ENCODE measurements around the gene RNF17. TPM values are rescaled to one million over a fixed set of nuclear protein-coding genes. Genes with fewer than 3 reads are reported as not detected.

The RNF17 gene
- total RNA-seq, 4 donors from 2014 or later: 0.21 to 2.0 TPM; not detected in 2

DNA sequence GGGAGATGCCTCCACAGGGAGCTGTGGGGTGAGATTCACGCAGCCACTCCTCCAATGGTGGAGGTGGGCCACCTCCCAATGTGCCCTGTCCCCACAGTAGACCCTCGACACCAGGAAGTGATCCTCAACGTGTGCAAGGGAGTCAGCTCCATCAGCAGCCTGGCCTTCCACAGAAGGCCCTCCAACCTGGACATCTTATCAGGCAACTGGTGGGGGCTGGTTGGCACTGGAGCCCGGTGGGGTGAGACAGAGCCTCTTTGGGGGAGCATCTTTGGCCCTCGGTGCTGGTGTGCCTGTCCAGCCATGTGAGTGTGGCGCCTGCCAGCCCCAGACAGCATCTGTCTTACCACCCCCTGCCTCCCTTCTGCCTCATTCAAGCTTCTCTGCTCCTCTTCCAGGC, 19.7 kb upstream of the RNF17 start:
- peaks cover 0 to 44% of the 10 kb centered on the region in 2 donors for H3K27me3 ChIP-seq
- 70 to 86% methylated on average over 4 to 5 of the region's 6 CpGs for WGBS, 2 donors

DNA sequence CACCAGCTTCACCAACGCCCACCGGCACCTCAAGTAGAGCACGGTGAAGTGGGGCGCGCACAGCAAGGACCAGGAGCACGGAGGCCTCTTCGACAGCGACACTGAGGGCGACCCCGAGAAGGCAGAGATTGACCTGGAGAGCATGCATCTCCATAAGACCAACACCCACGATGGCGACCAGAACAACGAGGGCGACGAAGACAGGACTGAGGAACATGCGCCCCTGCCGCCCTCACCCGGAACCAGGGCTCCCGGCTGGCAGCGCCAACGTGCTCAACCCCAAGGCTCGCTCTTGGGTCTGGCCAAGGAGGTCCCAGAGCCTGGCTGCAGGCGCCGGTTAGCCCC, 18.5 kb upstream of the RNF17 start:
- H3K9me3 ChIP-seq: no peaks in the 10 kb centered on the region
- no peak for DNase-seq (ENCODE audit: low spot score in 2 of 2)
- no peaks in the 10 kb centered on the region for H3K36me3 ChIP-seq
- peaks cover 0 to 24% (median 16%) of the 10 kb centered on the region in 4 donors for H3K4me1 ChIP-seq
- peaks cover 0 to 44% of the 10 kb centered on the region in 2 donors for H3K27me3 ChIP-seq
- 55 to 60% methylated on average over 13 to 21 of the region's 24 CpGs for WGBS, 2 donors
- TF ChIP-seq, protein P1, sequence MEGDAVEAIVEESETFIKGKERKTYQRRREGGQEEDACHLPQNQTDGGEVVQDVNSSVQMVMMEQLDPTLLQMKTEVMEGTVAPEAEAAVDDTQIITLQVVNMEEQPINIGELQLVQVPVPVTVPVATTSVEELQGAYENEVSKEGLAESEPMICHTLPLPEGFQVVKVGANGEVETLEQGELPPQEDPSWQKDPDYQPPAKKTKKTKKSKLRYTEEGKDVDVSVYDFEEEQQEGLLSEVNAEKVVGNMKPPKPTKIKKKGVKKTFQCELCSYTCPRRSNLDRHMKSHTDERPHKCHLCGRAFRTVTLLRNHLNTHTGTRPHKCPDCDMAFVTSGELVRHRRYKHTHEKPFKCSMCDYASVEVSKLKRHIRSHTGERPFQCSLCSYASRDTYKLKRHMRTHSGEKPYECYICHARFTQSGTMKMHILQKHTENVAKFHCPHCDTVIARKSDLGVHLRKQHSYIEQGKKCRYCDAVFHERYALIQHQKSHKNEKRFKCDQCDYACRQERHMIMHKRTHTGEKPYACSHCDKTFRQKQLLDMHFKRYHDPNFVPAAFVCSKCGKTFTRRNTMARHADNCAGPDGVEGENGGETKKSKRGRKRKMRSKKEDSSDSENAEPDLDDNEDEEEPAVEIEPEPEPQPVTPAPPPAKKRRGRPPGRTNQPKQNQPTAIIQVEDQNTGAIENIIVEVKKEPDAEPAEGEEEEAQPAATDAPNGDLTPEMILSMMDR (IDR thresholded peaks at IDR 0.05): no peak
- TF ChIP-seq EP300 (IDR thresholded peaks at IDR 0.05) (no peak), POLR2A (IDR thresholded peaks at IDR 0.05) (no peak)
- H3K27ac ChIP-seq: no peak overlapping the region
- no peak overlapping the region for H3K4me3 ChIP-seq

More for the DNA sequence above, 19.7 kb upstream of the RNF17 start:
- H3K27ac ChIP-seq: no peak overlapping the region
- no peaks in the 10 kb centered on the region for H3K36me3 ChIP-seq
- H3K9me3 ChIP-seq: no peaks in the 10 kb centered on the region
- no peak for DNase-seq (ENCODE audit: low spot score in 2 of 2)
- H3K4me1 ChIP-seq: peaks cover 0 to 24% (median 16%) of the 10 kb centered on the region in 4 donors
- no peak overlapping the region for H3K4me3 ChIP-seq
- no peak for TF ChIP-seq EP300 (IDR thresholded peaks at IDR 0.05)

DNA sequence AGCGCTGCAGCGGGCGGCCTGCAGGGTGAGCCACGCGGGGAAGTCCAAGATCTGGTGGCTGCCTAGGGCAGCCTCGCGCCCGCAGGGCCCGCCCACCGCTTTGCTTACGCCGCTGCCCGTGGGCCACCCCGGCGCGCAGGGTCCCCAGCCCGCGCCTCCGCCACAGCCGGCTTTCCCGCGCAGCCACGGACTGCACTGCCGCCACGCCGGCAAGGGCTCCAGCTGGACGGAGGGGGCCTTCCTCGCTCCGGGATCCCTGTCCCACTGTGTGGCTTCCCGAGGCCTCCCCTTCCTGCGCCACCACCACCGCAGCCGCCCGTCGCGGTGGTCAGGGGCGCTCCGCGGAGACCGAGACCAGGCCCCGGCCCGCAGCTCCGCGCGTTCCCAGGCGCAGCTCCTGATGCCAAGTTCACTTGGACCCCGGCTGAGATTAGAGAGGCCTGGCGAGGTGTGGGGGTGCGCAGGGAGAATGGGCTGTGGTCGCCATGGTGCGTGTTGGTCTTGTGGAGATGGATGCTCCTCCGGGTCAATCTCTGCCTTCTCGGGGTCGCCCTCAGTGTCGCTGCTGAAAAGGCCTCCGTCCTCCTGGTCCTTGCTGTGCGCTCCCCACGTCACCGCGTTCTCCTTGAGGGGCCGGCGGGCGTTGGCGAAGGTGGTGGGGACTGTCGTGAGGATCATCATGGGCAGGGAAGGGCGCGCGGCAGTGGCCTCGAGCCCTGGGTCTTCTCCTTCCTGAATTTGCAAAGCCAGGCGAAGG, 17.9 kb upstream of the RNF17 start:
- no peak for DNase-seq (ENCODE audit: low spot score in 2 of 2)
- 1 to 4% methylated on average over 44 to 47 of the region's 70 CpGs for WGBS, 2 donors
- Histone ChIP-seq H3K4me1 (peaks cover 0 to 24% (median 16%) of the 10 kb centered on the region in 4 donors), H3K4me3 (no peak overlapping the region), H3K9me3 (no peaks in the 10 kb centered on the region), H3K36me3 (no peaks in the 10 kb centered on the region), H3K27me3 (peaks cover 0 to 44% of the 10 kb centered on the region in 2 donors), H3K27ac (no peak overlapping the region)
- TF ChIP-seq EP300 (IDR thresholded peaks at IDR 0.05): no peak
- TF ChIP-seq, protein P1 (IDR thresholded peaks at IDR 0.05): no peak
- TF ChIP-seq POLR2A (IDR thresholded peaks at IDR 0.05): no peak

DNA sequence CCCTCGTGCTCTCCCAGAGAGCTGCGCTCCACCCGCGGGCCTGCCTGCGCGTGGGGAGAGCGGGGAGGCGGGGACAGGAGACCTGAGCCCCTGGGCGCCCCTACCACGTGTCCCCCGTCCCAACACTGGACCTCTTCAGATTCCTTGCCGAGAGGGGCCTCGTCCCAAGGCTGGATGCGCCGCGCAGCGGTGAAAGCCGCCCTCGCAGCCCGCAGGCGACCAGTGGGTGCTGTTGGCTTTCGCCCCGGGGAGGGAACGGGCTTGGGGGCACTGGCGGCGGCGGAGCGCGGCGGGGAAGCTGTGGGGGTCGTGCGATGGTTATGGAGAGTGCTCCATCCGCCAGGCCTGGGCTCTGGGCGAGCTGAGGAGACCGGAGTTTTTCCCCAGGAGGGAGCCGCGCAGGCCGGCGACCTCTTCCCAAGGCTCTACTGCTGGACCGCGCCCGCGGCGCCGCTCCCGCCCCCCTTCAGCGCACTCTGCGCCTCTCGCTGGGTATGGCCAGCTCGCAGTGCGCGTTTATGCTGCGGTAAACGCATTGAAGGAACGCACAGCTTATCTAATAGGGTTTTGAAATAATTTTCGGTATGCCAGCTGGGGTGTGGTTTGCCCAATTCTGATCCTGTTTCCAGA, 17.2 kb upstream of the RNF17 start:
- H3K4me3 ChIP-seq: peak overlapping the region in 1 of 4 donors; percentile 39
- 0 to 1% methylated on average over 21 to 56 of the region's 56 CpGs for WGBS, 2 donors

DNA sequence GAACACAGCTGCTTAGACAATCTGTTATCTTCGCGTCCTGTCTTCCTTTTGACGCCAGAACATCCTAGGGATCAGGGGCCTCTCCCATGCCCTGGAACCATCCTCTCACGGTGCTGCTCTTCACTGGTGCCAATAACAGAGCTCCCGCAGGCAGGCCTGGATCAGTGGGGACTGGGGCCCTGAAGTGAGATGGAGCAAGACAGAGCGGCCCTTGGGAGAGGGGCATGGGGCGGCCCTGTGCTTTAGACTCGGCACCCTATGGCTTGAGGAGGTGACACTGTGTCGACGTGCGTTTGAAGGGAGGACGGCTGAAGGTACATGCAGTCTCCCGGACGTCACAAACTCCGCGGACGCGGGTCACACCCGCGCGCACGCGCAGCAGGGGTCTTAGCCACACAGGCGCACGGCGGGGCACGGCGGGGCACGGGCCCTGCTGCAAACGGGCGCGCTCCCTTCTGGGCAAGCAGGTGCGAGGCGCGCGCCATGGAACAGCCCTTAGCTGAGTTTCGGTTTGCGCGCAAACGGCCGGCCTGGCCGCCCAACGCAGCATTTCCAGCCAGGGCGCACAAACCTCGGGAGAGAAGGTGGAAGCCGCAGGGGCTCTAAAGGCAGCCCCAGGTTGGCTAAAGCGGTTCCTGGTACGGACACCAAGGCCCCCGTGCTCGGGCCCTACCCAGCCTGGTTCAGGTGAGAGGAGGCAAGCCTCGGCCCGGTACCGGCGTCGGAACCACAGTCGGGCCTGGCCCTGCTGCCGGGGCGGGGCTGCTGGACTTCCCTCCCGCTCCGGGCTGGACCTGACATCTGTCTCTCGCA, 16.5 kb upstream of the RNF17 start:
- TF ChIP-seq EP300 (IDR thresholded peaks at IDR 0.05) (no peak), POLR2A (IDR thresholded peaks at IDR 0.05) (no peak)
- TF ChIP-seq, protein P1 (IDR thresholded peaks at IDR 0.05): no peak
- Histone ChIP-seq H3K4me1 (peaks cover 0 to 24% (median 16%) of the 10 kb centered on the region in 4 donors), H3K4me3 (peak overlapping the region in 2 of 4 donors; percentile 5 to 39), H3K27ac (no peak overlapping the region), H3K27me3 (peaks cover 0 to 44% of the 10 kb centered on the region in 2 donors), H3K36me3 (no peaks in the 10 kb centered on the region), H3K9me3 (no peaks in the 10 kb centered on the region)
- DNase-seq (ENCODE audit: low spot score in 2 of 2): no peak
- 1 to 2% methylated on average over 20 to 46 of the region's 61 CpGs for WGBS, 2 donors

More for the DNA sequence above, 17.2 kb upstream of the RNF17 start:
- Histone ChIP-seq H3K36me3 (no peaks in the 10 kb centered on the region), H3K27me3 (peaks cover 0 to 44% of the 10 kb centered on the region in 2 donors), H3K27ac (no peak overlapping the region), H3K9me3 (no peaks in the 10 kb centered on the region), H3K4me1 (peaks cover 0 to 24% (median 16%) of the 10 kb centered on the region in 4 donors)
- TF ChIP-seq, protein P1 (IDR thresholded peaks at IDR 0.05): no peak
- TF ChIP-seq EP300 (IDR thresholded peaks at IDR 0.05): no peak
- TF ChIP-seq POLR2A (IDR thresholded peaks at IDR 0.05): no peak
- no peak for DNase-seq (ENCODE audit: low spot score in 2 of 2)
